DOHH2 (cell line): ENCODE measurements around the gene PPP1R14B.

Experiments used
- CTCF ChIP-seq: fragments of 200-600 bp; sonication (generic); IDR thresholded peaks from one replicate; pipeline ENCODE4 v1.5.1; 2014; ENCODE audit warnings: antibody characterized with exemption, mild to moderate bottlenecking, low read depth, low read length; ENCODE audit not compliant: poor library complexity, severe bottlenecking
- EZH2phosphoT487 ChIP-seq: fragments of 200-600 bp; sonication (generic); IDR thresholded peaks from 2 replicates; pipeline ENCODE4 v1.6.1; 2017; ENCODE audit warnings: borderline replicate concordance, mild to moderate bottlenecking, antibody characterized with exemption, low read length, moderate library complexity, mixed read lengths

GRCh38 chr11:64268025-64268892 is 21.5 kb upstream of the PPP1R14B start:
- no peak for TF ChIP-seq CTCF
- no peak for TF ChIP-seq EZH2phosphoT487
